Keratinocyte (primary cell): ENCODE measurements around the gene CCDC167. TPM values are rescaled to one million over a fixed set of nuclear protein-coding genes. Genes with fewer than 3 reads are reported as not detected.

ENCODE experiments used
- DNase-seq: peaks from one replicate; pipeline ENCODE4 v3.0.0-alpha.2; 2011; ENCODE audit warnings: low read depth, missing footprints, low spot score
- FAIRE-seq: peaks from 2 replicates; lab custom pipeline; 2011; peaks lifted over from hg19 to GRCh38; lab: Jason Lieb, UNC
- H2AFZ ChIP-seq: 2 replicates; pipeline ENCODE4 v1.6.0; 2012; ENCODE audit warnings: low read length, control low read depth, inconsistent platforms; ENCODE audit not compliant: control insufficient read depth
- H3K27ac ChIP-seq: 2 replicates; pipeline ENCODE4 v1.5.1; 2011; ENCODE audit warnings: low read length; ENCODE audit not compliant: control insufficient read depth, insufficient read depth
- H3K27me3 ChIP-seq: 3 replicates; pipeline ENCODE4 v1.6.0; 2011; ENCODE audit warnings: low read length; ENCODE audit not compliant: control insufficient read depth, insufficient read depth; ENCODE audit errors: extremely low read depth
- H3K36me3 ChIP-seq, 2 experiments: 2 replicates in 1 of 2; 3 replicates in 1 of 2; pipeline ENCODE4 v1.5.1; 2011; ENCODE audit warnings: low read length in 2 of 2, mild to moderate bottlenecking in 1 of 2; ENCODE audit not compliant: control insufficient read depth in 2 of 2, insufficient read depth in 2 of 2; ENCODE audit errors: extremely low read depth in 1 of 2
- H3K4me1 ChIP-seq: 3 replicates; pipeline ENCODE4 v1.5.1; 2011; ENCODE audit warnings: low read length; ENCODE audit not compliant: control insufficient read depth, insufficient read depth; ENCODE audit errors: extremely low read depth
- H3K4me2 ChIP-seq: 3 replicates; pipeline ENCODE4 v1.6.0; 2011; ENCODE audit warnings: low read depth, low read length; ENCODE audit not compliant: control insufficient read depth, insufficient read depth; ENCODE audit errors: extremely low read depth
- H3K4me3 ChIP-seq, 3 experiments: fragments of 200-600 bp in 1 of 3; sonication (generic) in 1 of 3; 2 replicates in 2 of 3; 3 replicates in 1 of 3; pipeline ENCODE4 v1.5.1; 2011 to 2016; ENCODE audit warnings: low read length in 3 of 3, mild to moderate bottlenecking in 3 of 3, control low read depth in 2 of 3, inconsistent platforms in 1 of 3, low read depth in 1 of 3, mixed read lengths in 1 of 3, mixed run types in 1 of 3, moderate library complexity in 1 of 3; ENCODE audit not compliant: control insufficient read depth in 2 of 3, insufficient read depth in 2 of 3; ENCODE audit errors: extremely low read depth in 1 of 3
- H3K79me2 ChIP-seq: 2 replicates; pipeline ENCODE4 v1.6.0; 2012; ENCODE audit warnings: low read length; ENCODE audit not compliant: control insufficient read depth, insufficient read depth
- H3K9ac ChIP-seq: 3 replicates; pipeline ENCODE4 v1.6.0; 2011; ENCODE audit warnings: low read length; ENCODE audit not compliant: control insufficient read depth, insufficient read depth; ENCODE audit errors: extremely low read depth
- H3K9me1 ChIP-seq: 3 replicates; pipeline ENCODE4 v1.6.0; 2011; ENCODE audit warnings: low read length; ENCODE audit not compliant: control insufficient read depth, insufficient read depth; ENCODE audit errors: extremely low read depth
- H3K9me3 ChIP-seq: 2 replicates; pipeline ENCODE4 v1.5.1; 2012; ENCODE audit warnings: low read depth, low read length; ENCODE audit not compliant: control insufficient read depth
- H4K20me1 ChIP-seq: 3 replicates; pipeline ENCODE4 v1.6.0; 2011; ENCODE audit warnings: low read length; ENCODE audit not compliant: control insufficient read depth, insufficient read depth; ENCODE audit errors: extremely low read depth
- EZH2 ChIP-seq: IDR thresholded peaks from one replicate; pipeline ENCODE4 v1.6.1; 2012; ENCODE audit warnings: inconsistent platforms, mild to moderate bottlenecking, low read length, moderate library complexity
- dilution Hi-C: fragments of 300-500 bp; cut with MboI; formaldehyde crosslinking; loops from one replicate; pipeline ENCODE4 v1.7.0; 2020; ENCODE audit warnings: low sequenced_read_pairs; ENCODE audit not compliant: extremely low pct_ligation_motif_present
- polyA plus RNA-seq, 5 experiments: library from polyadenylated mRNA; depleted of rRNA in 3 of 5; stranded (reverse) in 3 of 5; stranded (forward) in 1 of 5; unstranded in 1 of 5; fragments of >200 nt; gene quantifications; 1 replicate in 1 of 5; 2 replicates in 3 of 5; 3 replicates in 1 of 5; pipeline versions ENCODE4 v1.2.1 to v1.2.3, GENCODE V29; 2011 to 2012; ENCODE audit warnings: missing spikeins in 2 of 5, low read depth in 1 of 5, low replicate concordance in 1 of 5
- TF ChIP-seq, protein P1 (sequence below), 3 experiments: IDR thresholded peaks in 1 of 3; conservative IDR thresholded peaks in 1 of 3; optimal IDR thresholded peaks in 1 of 3; 2 replicates in 2 of 3; 3 replicates in 1 of 3; pipeline versions ENCODE3 to v1.5.1; 2011; ENCODE audit warnings: low read length in 3 of 3, mild to moderate bottlenecking in 3 of 3, moderate library complexity in 2 of 3, control low read depth in 1 of 3, inconsistent platforms in 1 of 3; ENCODE audit not compliant: insufficient read depth in 2 of 3; ENCODE audit errors: extremely low read depth in 1 of 3

The CCDC167 gene
- polyA plus RNA-seq, 1 donor (not counting 4 experiments of a cell fraction or from before 2014, with no cell fraction given), result 39.8 TPM

DNA sequence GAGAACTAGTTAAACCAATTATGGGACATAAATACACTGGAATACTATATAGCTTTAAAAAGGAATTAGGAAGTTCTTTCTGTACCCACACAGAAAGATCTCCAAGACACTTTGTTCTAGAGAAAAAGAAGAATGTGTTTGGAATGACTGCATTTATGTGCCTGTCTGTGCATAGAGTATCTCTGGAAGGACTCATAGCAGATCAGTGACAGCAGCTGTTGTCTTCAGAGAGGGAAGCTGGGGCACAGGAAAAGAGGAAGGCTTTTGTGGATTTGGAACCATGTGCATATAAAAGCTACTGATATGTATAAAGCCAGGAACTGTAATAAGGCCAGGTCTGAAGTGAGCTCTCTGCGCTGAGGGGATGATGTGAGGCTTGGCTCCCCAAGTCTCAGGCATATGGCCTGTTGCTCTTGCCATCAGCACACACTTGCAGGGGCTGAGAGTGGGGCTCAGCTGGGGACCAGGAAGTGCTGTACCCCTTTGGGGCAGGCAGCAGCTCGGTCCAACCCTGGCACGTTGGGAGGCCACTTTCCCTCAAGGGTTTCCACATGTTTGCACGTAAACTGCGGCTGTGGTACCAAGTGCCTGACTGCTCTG, 31.8 kb upstream of the CCDC167 start:
- Histone ChIP-seq H3K27ac (no peak overlapping the region), H3K4me2 (no peak overlapping the region), H3K36me3 (no peaks in the 10 kb centered on the region), H3K9me3 (no peaks in the 10 kb centered on the region), H2AFZ (no peak overlapping the region), H3K4me1 (peaks cover 15% of the 10 kb centered on the region), H3K4me3 (no peak overlapping the region), H3K27me3 (peaks cover 43% of the 10 kb centered on the region), H4K20me1 (no peaks in the 10 kb centered on the region), H3K9me1 (no peaks in the 10 kb centered on the region), H3K9ac (no peak overlapping the region), H3K79me2 (no peaks in the 10 kb centered on the region)
- TF ChIP-seq, protein P1, sequence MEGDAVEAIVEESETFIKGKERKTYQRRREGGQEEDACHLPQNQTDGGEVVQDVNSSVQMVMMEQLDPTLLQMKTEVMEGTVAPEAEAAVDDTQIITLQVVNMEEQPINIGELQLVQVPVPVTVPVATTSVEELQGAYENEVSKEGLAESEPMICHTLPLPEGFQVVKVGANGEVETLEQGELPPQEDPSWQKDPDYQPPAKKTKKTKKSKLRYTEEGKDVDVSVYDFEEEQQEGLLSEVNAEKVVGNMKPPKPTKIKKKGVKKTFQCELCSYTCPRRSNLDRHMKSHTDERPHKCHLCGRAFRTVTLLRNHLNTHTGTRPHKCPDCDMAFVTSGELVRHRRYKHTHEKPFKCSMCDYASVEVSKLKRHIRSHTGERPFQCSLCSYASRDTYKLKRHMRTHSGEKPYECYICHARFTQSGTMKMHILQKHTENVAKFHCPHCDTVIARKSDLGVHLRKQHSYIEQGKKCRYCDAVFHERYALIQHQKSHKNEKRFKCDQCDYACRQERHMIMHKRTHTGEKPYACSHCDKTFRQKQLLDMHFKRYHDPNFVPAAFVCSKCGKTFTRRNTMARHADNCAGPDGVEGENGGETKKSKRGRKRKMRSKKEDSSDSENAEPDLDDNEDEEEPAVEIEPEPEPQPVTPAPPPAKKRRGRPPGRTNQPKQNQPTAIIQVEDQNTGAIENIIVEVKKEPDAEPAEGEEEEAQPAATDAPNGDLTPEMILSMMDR (optimal IDR thresholded peaks at IDR 0.05 in 1 of 3, IDR thresholded peaks at IDR 0.05 in 1 of 3, conservative IDR thresholded peaks at IDR 0.05 in 1 of 3; ENCODE audit: extremely low read depth in 1 of 3, insufficient read depth in 2 of 3, low read length in 3 of 3), result no peak
- TF ChIP-seq EZH2, result no peak
- no peak for DNase-seq
- dilution Hi-C loops, result no loop called here
- FAIRE-seq, result no peak

DNA sequence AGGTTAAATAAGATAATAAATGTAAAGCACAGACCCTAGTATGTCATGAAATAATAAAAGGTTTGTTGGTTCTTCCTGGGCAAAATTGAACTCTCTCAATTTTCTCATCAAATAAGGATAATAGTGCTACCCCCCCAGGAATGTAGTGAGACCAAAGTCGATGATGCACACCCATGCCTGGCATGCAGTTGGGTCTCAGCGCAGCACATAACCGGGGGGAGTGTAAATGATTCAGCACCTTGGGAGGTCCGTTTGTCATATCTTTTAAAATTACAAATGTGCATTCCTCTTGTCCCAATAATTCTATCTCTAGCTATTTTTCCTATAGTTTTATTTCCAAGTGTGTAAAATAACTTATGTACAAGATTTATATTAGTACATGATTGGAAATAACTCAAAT, 31.3 kb upstream of the CCDC167 start:
- Histone ChIP-seq H2AFZ (no peak overlapping the region), H3K27me3 (peaks cover 38% of the 10 kb centered on the region), H3K4me1 (peaks cover 15% of the 10 kb centered on the region), H3K9ac (no peak overlapping the region), H3K79me2 (no peaks in the 10 kb centered on the region), H4K20me1 (no peaks in the 10 kb centered on the region), H3K9me3 (no peaks in the 10 kb centered on the region), H3K9me1 (no peaks in the 10 kb centered on the region), H3K27ac (no peak overlapping the region), H3K4me3 (no peak overlapping the region), H3K36me3 (no peaks in the 10 kb centered on the region), H3K4me2 (no peak overlapping the region)
- TF ChIP-seq, protein P1 (optimal IDR thresholded peaks at IDR 0.05 in 1 of 3, IDR thresholded peaks at IDR 0.05 in 1 of 3, conservative IDR thresholded peaks at IDR 0.05 in 1 of 3; ENCODE audit: extremely low read depth in 1 of 3, insufficient read depth in 2 of 3, low read length in 3 of 3), result no peak
- TF ChIP-seq EZH2, result no peak
- FAIRE-seq (no peak), DNase-seq (no peak)
- dilution Hi-C loops, result no loop called here
